Measurements from ENCODE around the gene AFMID. TPM values are rescaled to one million over a fixed set of nuclear protein-coding genes. Genes with fewer than 3 reads are reported as not detected.

AFMID gene
- total RNA-seq, 1 donor, result 45.1 TPM

GRCh38 chr17:78146471-78146869 is 40.7 kb upstream of the AFMID start:
- TF ChIP-seq CTCF (IDR thresholded peaks at IDR 0.05; ENCODE audit: insufficient read depth, low read length), result no peak
- DNase-seq (ENCODE audit: low read depth), result no peak
- H3K4me3 ChIP-seq (ENCODE audit: low read depth, low read length), result no peak overlapping the region

- no peak overlapping the region for H3K4me3 ChIP-seq (ENCODE audit: low read depth, low read length)
- DNase-seq (ENCODE audit: low read depth), result no peak
- no peak for TF ChIP-seq CTCF (IDR thresholded peaks at IDR 0.05; ENCODE audit: insufficient read depth, low read length)
Observed at GRCh38 chr17:78146881-78147280, 40.3 kb upstream of the AFMID start.

GRCh38 chr17:78147315-78147998 is 39.7 kb upstream of the AFMID start:
- DNase-seq (ENCODE audit: low read depth), result no peak
- no peak for TF ChIP-seq CTCF (IDR thresholded peaks at IDR 0.05; ENCODE audit: insufficient read depth, low read length)
- no peak overlapping the region for H3K4me3 ChIP-seq (ENCODE audit: low read depth, low read length)

GRCh38 chr17:78148286-78149016 is 38.7 kb upstream of the AFMID start:
- no peak for TF ChIP-seq CTCF (IDR thresholded peaks at IDR 0.05; ENCODE audit: insufficient read depth, low read length)
- no peak for DNase-seq (ENCODE audit: low read depth)
- H3K4me3 ChIP-seq (ENCODE audit: low read depth, low read length), result no peak overlapping the region

GRCh38 chr17:78151514-78152008 is 35.6 kb upstream of the AFMID start:
- no peak for DNase-seq (ENCODE audit: low read depth)
- H3K4me3 ChIP-seq (ENCODE audit: low read depth, low read length), result no peak overlapping the region
- no peak for TF ChIP-seq CTCF (IDR thresholded peaks at IDR 0.05; ENCODE audit: insufficient read depth, low read length)

GRCh38 chr17:78154903-78155811 is 32.0 kb upstream of the AFMID start:
- TF ChIP-seq CTCF (IDR thresholded peaks at IDR 0.05; ENCODE audit: insufficient read depth, low read length), result no peak
- no peak for DNase-seq (ENCODE audit: low read depth)
- no peak overlapping the region for H3K4me3 ChIP-seq (ENCODE audit: low read depth, low read length)

Measured in fibroblast of the aortic adventitia (primary cell).